ENCODE data around the gene CARD10. TPM values are rescaled to one million over a fixed set of nuclear protein-coding genes. Genes with fewer than 3 reads are reported as not detected.

CARD10 gene
- total RNA-seq, 2 experiments from 2014 or later: 0.09 to 0.18 TPM

GRCh38 chr22:37500745-37501609, 18.2 kb downstream of the CARD10 start:
- no peak for ATAC-seq
- POLR2A ChIA-PET: no interaction called here
- Mint-ChIP-seq H3K36me3 (ENCODE audit: low read depth) (no peaks in the 10 kb centered on the region), H3K27me3 (no peaks in the 10 kb centered on the region), H3K4me3 (no peak overlapping the region), H3K9me3 (no peaks in the 10 kb centered on the region), H3K27ac (no peak overlapping the region), H3K4me1 (ENCODE audit: low read depth) (peaks cover 14% of the 10 kb centered on the region)
- CTCF ChIA-PET: interaction anchor here (2.1 to 4.9 kb wide), 3 partner anchors 14 to 43 kb away, joined by 7 to 31 read pairs (median 24); partner anchors contain the start of gene MFNG
- no peak for DNase-seq
- intact Hi-C loops (cut with micrococcal nuclease): no loop called here
- no peak for TF ChIP-seq CTCF (IDR thresholded peaks at IDR 0.05)

GRCh38 chr22:37499789-37500540, 19.2 kb downstream of the CARD10 start:
- DNase-seq (no peak), ATAC-seq (no peak)
- TF ChIP-seq CTCF (IDR thresholded peaks at IDR 0.05): no peak
- ChIA-PET POLR2A (interaction anchor here (0.9 to 1.2 kb wide), 2 partner anchors 17 to 402 kb away, joined by 3 read pairs; no protein-coding TSS in a partner anchor), CTCF (interaction anchor here (1.1 to 4.9 kb wide), 6 partner anchors 13 to 239 kb away, joined by 3 to 31 read pairs (median 6); partner anchors contain the start of genes CARD10 and MFNG)
- Mint-ChIP-seq H3K4me3 (no peak overlapping the region), H3K27ac (no peak overlapping the region), H3K27me3 (no peaks in the 10 kb centered on the region), H3K4me1 (ENCODE audit: low read depth) (peaks cover 14% of the 10 kb centered on the region), H3K36me3 (ENCODE audit: low read depth) (no peaks in the 10 kb centered on the region), H3K9me3 (no peaks in the 10 kb centered on the region)
- intact Hi-C loops (cut with micrococcal nuclease): no loop called here

GRCh38 chr22:37499027-37499707, 20.0 kb downstream of the CARD10 start:
- TF ChIP-seq CTCF (IDR thresholded peaks at IDR 0.05): no peak
- Mint-ChIP-seq H3K27me3 (no peaks in the 10 kb centered on the region), H3K36me3 (ENCODE audit: low read depth) (no peaks in the 10 kb centered on the region), H3K4me1 (ENCODE audit: low read depth) (peaks cover 14% of the 10 kb centered on the region), H3K27ac (no peak overlapping the region), H3K4me3 (no peak overlapping the region), H3K9me3 (no peaks in the 10 kb centered on the region)
- no peak for ATAC-seq
- ChIA-PET POLR2A (interaction anchor here (0.8 to 1.2 kb wide), 2 partner anchors 202 to 403 kb away, joined by 3 read pairs; no protein-coding TSS in a partner anchor), CTCF (interaction anchor here (1.1 to 4.9 kb wide), 10 partner anchors 9 to 239 kb away, joined by 3 to 31 read pairs (median 7); partner anchors contain the start of genes CARD10 and MFNG)
- intact Hi-C loops (cut with micrococcal nuclease): no loop called here
- DNase-seq: no peak

- peak; percentile 84 for DNase-seq
- CTCF ChIA-PET: interaction anchor here (0.9 to 4.9 kb wide), 14 partner anchors 9 to 238 kb away, joined by 3 to 31 read pairs (median 6); partner anchors contain the start of gene MFNG
- POLR2A ChIA-PET: interaction anchor here (0.8 to 1.2 kb wide), 2 partner anchors 201 to 404 kb away, joined by 3 read pairs; no protein-coding TSS in a partner anchor
Observed at GRCh38 chr22:37498289-37498909, 20.8 kb downstream of the CARD10 start.

More at GRCh38 chr22:37498289-37498909, 20.8 kb downstream of the CARD10 start:
- intact Hi-C loops (cut with micrococcal nuclease): no loop called here
- peaks cover 18% of the 10 kb centered on the region for H3K4me1 Mint-ChIP-seq (ENCODE audit: low read depth)
- TF ChIP-seq CTCF (IDR thresholded peaks at IDR 0.05): peak; percentile 92
- no peaks in the 10 kb centered on the region for H3K9me3 Mint-ChIP-seq
- H3K27me3 Mint-ChIP-seq: no peaks in the 10 kb centered on the region
- ATAC-seq: peak; percentile 99
- no peak overlapping the region for H3K4me3 Mint-ChIP-seq
- H3K27ac Mint-ChIP-seq: no peak overlapping the region
- H3K36me3 Mint-ChIP-seq (ENCODE audit: low read depth): no peaks in the 10 kb centered on the region

Data from activated CD8-positive, alpha-beta T cell treated with anti-CD3 and anti-CD28 coated beads for 36 hours (primary cell).